ENCODE results near the gene RGS19.
A peak's percentile ranks its signal among the peaks of the same experiment; 100 is the strongest.
"Not testable (repeated sequence)": the region's sequence is repeated elsewhere in the genome, so short reads cannot be mapped to it uniquely, and the experiment has no call there.

RGS19 gene, protein sequence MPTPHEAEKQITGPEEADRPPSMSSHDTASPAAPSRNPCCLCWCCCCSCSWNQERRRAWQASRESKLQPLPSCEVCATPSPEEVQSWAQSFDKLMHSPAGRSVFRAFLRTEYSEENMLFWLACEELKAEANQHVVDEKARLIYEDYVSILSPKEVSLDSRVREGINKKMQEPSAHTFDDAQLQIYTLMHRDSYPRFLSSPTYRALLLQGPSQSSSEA

GRCh38 chr20:64079273-64080012, at the start of gene RGS19:
Gene RGS19, minus strand, starts transcription at chr20:64079518. Its CDS starts 2,632 bp downstream, at chr20:64076886.
- peak; percentile 21 for DNase-seq

DNA sequence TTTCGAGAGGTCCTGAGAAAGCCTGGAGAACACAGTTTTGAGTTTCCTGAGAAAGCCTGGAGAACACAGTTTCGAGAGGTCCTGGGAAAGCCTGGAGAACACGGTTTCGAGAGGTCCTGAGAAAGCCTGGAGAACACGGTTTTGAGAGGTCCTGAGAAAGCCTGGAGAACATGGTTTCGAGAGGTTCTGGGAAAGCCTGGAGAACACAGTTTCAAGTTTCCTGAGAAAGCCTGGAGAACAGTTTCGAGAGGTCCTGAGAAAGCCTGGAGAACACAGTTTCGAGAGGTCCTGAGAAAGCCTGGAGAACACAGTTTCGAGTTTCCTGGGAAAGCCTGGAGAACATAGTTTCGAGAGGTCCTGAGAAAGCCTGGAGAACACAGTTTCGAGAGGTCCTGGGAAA, 44.2 kb upstream of the RGS19 start:
- not testable (repeated sequence) for DNase-seq

- not testable (repeated sequence) for DNase-seq
These were observed 43.6 kb upstream of the RGS19 start for GRCh38 chr20:64122927-64123326.

DNA sequence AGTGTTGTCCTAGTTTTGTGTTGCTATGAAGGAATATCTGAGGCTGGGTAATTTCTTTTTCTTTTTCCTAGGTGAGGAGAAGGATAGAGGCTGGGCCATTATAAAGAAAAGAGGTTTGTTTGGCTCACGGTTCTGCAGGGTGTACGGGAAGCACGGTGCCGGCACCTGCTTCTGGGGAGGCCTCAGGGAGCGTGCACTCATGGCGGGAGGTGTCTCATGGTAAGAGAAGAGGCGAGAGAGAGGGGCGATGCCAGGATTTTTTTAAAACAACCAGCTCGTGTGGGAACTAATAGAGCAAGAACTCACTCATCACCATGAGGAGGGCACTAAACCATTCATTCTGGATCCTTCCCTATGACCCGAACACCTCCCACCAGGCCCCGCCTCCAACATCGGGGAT, 42.3 kb upstream of the RGS19 start:
- no peak for DNase-seq

DNA sequence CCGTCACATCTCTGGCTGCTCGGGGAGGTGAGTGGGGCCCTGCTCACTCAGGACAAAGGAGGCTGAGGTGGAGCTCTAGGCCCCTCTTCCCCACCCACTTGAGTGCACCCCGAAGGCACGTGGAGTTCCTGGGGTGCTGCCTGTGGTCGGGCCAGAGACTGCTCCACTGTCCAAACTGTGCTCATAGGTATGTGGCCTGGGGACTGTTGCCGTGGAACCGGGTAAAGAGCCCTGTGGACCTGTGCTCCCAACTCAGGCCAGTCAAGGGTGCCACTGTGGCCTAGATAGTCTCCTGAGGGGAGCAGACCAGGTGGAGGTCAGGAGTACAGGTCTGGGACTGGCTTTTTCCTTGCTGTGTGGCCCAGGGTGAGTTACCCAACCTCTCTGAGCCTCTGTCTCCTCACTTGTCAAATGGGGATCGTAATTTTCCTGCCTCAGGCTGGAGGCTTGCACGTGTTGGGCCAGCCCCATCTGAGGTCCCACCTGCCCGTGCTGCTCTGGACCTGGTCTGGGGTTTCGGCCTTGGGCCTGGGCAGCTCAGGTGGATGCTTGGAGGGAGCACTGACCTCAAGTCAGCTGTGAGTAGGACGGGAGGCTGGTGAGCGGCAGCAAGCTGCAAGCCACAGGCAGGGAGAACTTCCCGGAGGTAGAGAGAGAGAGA, 40.5 kb upstream of the RGS19 start:
- DNase-seq: no peak

GRCh38 chr20:64119301-64119680, 40.0 kb upstream of the RGS19 start:
- DNase-seq: no peak

- DNase-seq: not testable (repeated sequence)
These were observed 38.1 kb upstream of the RGS19 start for GRCh38 chr20:64117432-64117777.

GRCh38 chr20:64116541-64117431, 37.5 kb upstream of the RGS19 start:
- no peak for DNase-seq

- DNase-seq: no peak
These were observed 36.7 kb upstream of the RGS19 start for GRCh38 chr20:64116016-64116415.

GRCh38 chr20:64115171-64115911, 36.0 kb upstream of the RGS19 start:
- no peak for DNase-seq

DNA sequence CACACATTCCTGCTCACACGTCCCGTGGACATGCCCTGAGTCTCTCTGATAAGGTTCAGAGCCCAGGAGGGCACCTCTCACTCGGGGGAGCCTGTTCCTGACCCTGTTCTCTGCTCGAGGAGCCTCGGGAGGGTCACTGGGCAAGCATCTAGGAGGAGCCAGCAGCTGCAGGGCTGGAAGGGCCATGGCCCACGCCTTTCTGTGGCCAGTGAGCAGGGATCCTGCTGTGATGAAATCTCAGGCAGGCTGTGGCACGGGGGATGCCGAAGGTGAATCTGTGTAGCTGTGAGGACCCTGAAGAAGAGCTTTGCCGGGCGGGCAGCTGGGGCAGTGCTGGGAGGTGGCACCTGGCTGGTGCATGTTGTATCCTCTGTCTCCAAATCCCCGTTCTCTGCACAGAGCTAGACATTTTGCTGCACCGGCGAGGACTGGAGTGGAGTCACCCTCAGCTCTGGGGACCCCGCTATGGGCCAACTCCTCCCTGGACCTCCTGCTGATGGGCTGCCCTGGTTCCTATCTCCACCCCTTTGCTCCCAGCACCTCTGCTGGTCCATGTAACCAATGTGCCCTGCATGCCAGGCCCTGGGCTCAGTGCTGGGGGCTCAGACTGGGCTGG, 35.1 kb upstream of the RGS19 start:
- DNase-seq: no peak

- DNase-seq: no peak
These were observed 34.6 kb upstream of the RGS19 start for GRCh38 chr20:64113796-64114355.

- no peak for DNase-seq
These were observed 34.1 kb upstream of the RGS19 start for GRCh38 chr20:64113444-64113775.

GRCh38 chr20:64112691-64113443, 33.5 kb upstream of the RGS19 start:
- no peak for DNase-seq

DNA sequence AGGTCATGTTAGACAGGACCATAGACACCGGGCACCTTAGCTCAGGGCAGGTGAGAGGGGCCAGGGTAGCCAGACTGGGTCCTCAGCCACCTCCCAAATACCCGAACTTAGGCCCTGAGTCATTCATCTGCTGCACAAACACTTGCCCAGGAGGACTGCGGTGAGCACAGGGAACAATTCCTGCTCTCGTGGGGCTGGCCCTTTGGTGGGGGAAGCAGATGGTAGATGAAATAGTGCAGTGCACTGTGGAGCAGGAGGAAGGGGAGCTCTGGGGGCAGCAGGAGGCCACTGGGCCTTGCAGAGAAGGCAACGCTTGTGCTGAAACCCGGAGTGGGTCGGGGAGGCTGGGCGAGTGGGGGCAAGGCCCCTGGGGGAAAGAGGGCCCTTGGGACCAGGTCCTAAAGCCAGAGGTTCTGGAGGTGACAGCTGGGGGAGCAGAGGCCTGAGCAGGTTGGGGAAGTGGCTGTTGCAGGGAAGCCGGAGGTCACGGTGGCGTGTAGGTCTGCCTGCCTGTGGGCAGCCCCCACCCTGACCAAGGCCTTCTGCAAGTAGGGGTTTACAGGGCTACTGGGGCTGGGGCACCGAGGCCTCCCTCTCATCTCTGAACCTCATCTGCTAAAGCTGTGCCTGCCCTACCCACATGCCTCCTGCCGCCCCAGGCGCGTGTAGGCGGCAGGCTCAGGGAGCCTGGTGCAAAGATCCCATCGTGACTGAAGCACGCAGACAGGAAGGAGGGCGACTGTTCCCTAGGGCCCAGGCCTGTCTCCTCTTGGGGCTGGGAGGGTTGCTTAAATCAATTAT, 32.7 kb upstream of the RGS19 start:
- DNase-seq: no peak

DNA sequence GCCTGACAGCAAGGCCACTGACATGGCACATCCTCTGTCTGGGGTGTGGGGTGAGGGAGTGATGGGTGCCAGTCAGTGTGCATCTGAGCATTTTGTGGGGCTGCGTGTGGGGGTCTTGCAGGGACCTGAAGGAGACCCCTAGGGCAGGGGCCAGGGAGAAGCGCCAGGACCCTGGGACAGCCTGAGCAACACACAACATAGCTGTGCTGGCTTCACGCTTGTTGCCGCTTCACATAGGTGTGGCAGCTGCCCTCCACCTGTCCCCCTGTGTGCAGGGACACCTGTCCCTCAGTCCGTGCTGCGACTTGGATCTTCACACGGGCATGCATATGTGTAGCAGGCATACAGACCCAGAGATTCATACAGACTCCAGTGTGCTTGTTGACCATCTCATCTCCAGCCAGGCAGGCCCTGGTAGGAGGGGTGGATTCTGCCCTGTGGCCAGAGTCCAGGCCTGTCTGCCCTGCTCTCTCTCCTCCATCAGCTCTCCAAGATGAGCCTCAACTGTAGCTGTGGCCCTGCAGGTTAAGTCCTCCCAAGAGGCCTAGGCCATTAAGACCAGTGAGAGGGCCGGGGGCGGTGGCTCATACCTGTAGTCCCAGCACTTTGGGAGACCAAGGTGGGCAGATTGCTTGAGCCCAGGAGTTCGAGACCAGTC, 31.2 kb upstream of the RGS19 start:
- DNase-seq: no peak

DNA sequence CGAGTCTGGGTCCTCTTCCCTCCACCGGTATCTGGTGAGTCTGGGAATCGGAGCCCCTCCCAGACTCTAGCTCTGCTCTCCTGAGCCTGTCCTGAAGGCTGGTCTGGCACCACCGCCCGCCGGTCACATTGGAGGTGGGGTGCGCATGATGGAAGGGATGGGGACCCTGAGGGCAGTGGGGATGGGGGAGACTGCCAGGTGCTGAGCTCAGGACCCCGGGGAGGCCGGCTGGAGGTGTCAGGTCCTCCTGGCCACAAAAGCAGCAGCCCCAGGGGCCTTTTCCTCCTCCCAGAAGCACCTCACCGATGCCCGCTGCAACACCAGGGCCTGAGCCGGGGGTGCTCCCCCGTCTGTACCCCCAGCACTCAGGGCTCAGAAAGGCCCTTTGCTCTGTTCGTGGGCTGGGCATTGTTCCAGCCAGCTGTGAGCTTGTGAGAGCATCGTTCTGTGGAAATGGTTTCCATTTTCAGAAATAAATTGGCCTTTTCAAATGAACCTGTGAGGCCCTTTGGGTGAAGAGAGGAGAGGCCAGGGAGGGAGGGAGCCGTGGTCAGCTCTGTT, 30.6 kb upstream of the RGS19 start:
- no peak for DNase-seq

DNA sequence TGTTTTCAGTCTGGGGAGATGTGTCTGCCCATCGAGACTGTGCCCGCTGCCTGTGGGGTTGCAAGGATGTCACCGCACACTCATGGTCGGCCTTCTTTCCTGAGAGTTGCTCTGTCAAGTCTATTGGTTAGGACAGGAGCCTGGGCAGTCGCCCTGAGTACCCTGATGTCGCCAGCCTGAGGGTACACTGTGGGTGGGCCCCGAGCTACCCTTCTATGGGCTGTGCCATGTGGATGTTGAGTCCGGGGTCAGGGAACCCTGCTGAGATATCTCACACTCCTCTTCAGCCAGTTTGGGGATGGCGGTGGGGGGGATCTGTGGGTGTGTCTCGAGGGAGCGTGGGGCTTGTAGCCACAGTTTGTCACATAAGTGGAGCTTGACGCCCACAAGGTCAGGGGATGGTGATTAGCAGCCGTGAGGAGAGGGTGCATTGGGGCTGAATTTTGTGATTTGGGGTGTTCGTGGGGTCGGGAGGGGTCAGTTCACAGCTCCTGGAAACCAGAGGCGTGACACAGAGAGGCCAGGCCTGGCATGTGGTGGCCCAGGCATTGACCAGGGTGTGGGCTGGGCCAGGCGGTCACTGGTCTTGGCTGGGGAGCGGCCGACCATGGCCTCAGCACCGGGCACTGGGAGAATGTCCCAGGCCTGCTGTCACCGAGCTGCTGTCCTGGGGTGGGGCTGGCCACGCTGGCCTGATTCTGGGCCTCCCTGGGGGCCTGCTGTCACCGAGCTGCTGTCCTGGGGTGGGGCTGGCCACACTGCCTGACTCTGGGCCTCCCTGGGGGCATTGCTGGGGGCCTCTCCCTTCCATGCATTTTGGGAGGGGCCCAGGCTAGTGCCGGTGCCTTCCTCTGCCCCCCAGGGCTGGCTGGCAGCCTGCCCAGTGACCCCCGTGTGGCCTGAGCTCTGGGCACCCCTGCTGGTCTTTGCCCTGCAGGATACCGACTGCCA, 29.7 kb upstream of the RGS19 start:
- DNase-seq: no peak

Data from NCI-H1694 (cell line).